HepG2 (cell line): ENCODE results near the gene KIF3C.

ENCODE experiments used
- CTCF ChIP-seq: sonication (generic); formaldehyde crosslinking; IDR thresholded peaks from 2 replicates; pipeline ENCODE4 v1.5.0; 2020; ENCODE audit warnings: mild to moderate bottlenecking, missing genetic modification reagents, moderate library complexity
- HOXA7 ChIP-seq: sonication (generic); formaldehyde crosslinking; IDR thresholded peaks from 2 replicates; pipeline ENCODE4 v1.8.1; 2022; ENCODE audit warnings: mild to moderate bottlenecking, missing genetic modification reagents, moderate library complexity
- IKZF4 ChIP-seq: sonication (generic); formaldehyde crosslinking; IDR thresholded peaks from 2 replicates; pipeline ENCODE4 v1.5.1; 2020; ENCODE audit warnings: borderline replicate concordance, mild to moderate bottlenecking, low read depth, missing genetic modification reagents; ENCODE audit errors: not compliant biosample characterization
- JUN ChIP-seq: sonication (generic); formaldehyde crosslinking; IDR thresholded peaks from 2 replicates; pipeline ENCODE4 v1.4.0; 2020; ENCODE audit warnings: mild to moderate bottlenecking, missing genetic modification reagents
- POLR2AphosphoS2 ChIP-seq: IDR thresholded peaks from 2 replicates; pipeline ENCODE4 v1.6.1; 2011; ENCODE audit warnings: low read depth, low read length, improper control_type of control experiment
- POLR2AphosphoS5 ChIP-seq: IDR thresholded peaks from 2 replicates; pipeline ENCODE4 v1.6.1; 2012; ENCODE audit warnings: low read depth, low read length
- TP53 ChIP-seq: sonication (generic); formaldehyde crosslinking; conservative IDR thresholded peaks from 2 replicates; pipeline ENCODE4 v1.4.0; 2020; ENCODE audit warnings: missing genetic modification reagents
- ZNF282 ChIP-seq: fragments of 450-650 bp; IDR thresholded peaks from 2 replicates; pipeline ENCODE4 v1.6.1; 2018; ENCODE audit not compliant: partially characterized antibody
- ZNF850 ChIP-seq: sonication (generic); formaldehyde crosslinking; conservative IDR thresholded peaks from 2 replicates; pipeline ENCODE4 v1.9.0; 2021; ENCODE audit warnings: mild to moderate bottlenecking, missing genetic modification reagents

GRCh38 chr2:25928668-25929067 is 53.6 kb downstream of the KIF3C start:
- TF ChIP-seq HOXA7, result no peak
- TF ChIP-seq POLR2AphosphoS5, result no peak
- TF ChIP-seq CTCF, result no peak
- no peak for TF ChIP-seq JUN (CRISPR knock-in tag)
- no peak for TF ChIP-seq ZNF850 (CRISPR knock-in tag)
- TF ChIP-seq TP53 (CRISPR knock-in tag), result no peak
- TF ChIP-seq IKZF4 (CRISPR knock-in tag), result no peak
- TF ChIP-seq ZNF282, result no peak
- TF ChIP-seq POLR2AphosphoS2, result no peak
